Lower leg skin (tissue), 4 donors: ENCODE results near the gene DHX58. TPM values are rescaled to one million over a fixed set of nuclear protein-coding genes. Genes with fewer than 3 reads are reported as not detected.

Experiments
- DNase-seq, 2 donors: peaks; one replicate each; pipeline ENCODE4 v3.0.0-alpha.2; 2019; ENCODE audit warnings: low spot score in 2 of 2
- H3K4me3 ChIP-seq: fragments of 200-600 bp; sonication (generic); 2 replicates; pipeline ENCODE4 v1.5.1; 2017; ENCODE audit warnings: mild to moderate bottlenecking, low read depth; ENCODE audit not compliant: poor library complexity, severe bottlenecking
- POLR2A ChIP-seq, 2 donors: fragments of 450-650 bp; IDR thresholded peaks; one replicate each; pipeline ENCODE4 v1.6.1; 2016 to 2017; ENCODE audit warnings: antibody characterized with exemption in 2 of 2, mild to moderate bottlenecking in 1 of 2, moderate library complexity in 1 of 2
- WGBS, 2 donors: methylation state at CpG; one replicate each; pipeline ENCODE4 v1.1.5; 2018; 5-methylcytosine and 5-hydroxymethylcytosine counted together
- intact Hi-C: fragments of 100-400 bp; cut with DNase I; formaldehyde crosslinking; loops from one replicate; pipeline ENCODE4 v1.15.0; 2023; ENCODE audit warnings: low total_unique reads
- total RNA-seq, 4 donors: library from RNA; depleted of rRNA; stranded (reverse); fragments of >200 nt; gene quantifications; one replicate each; pipeline ENCODE4 v1.1.0, GENCODE V29; 2016
- TF ChIP-seq, protein P1 (sequence below), 3 donors: fragments of 450-650 bp; IDR thresholded peaks; one replicate each; pipeline ENCODE4 v1.5.1; 2016; ENCODE audit warnings: antibody characterized with exemption in 3 of 3, mild to moderate bottlenecking in 3 of 3, moderate library complexity in 2 of 3

DHX58 gene
- total RNA-seq, 4 donors from 2014 or later: 7.5 to 16.5 (median 12.1) TPM

DNA sequence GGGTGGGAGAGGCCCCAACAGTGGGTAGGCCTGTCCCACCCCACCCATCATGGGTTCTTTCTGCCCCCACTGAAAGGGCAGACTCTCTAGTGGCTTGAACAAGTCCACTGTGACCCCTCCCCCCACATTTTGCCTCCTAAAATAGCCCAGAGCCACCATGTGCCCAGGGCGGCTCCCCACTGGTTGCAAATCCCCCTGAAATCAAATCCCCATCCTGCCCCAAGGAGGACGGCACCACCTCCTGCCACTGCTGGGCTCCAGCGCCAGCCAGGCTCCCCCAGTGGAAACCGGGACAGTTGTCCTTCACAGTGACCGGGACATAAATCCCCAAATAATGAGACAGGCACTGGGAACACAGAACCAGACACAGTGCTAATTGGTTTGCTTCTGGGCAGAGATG lies 34.8 kb downstream of the DHX58 start:
- H3K4me3 ChIP-seq: no peak overlapping the region
- 87 to 92% methylated on average over 5 of the region's 5 CpGs for WGBS, 2 donors
- no peak for DNase-seq
- TF ChIP-seq POLR2A (IDR thresholded peaks at IDR 0.05): no peak
- TF ChIP-seq, protein P1, sequence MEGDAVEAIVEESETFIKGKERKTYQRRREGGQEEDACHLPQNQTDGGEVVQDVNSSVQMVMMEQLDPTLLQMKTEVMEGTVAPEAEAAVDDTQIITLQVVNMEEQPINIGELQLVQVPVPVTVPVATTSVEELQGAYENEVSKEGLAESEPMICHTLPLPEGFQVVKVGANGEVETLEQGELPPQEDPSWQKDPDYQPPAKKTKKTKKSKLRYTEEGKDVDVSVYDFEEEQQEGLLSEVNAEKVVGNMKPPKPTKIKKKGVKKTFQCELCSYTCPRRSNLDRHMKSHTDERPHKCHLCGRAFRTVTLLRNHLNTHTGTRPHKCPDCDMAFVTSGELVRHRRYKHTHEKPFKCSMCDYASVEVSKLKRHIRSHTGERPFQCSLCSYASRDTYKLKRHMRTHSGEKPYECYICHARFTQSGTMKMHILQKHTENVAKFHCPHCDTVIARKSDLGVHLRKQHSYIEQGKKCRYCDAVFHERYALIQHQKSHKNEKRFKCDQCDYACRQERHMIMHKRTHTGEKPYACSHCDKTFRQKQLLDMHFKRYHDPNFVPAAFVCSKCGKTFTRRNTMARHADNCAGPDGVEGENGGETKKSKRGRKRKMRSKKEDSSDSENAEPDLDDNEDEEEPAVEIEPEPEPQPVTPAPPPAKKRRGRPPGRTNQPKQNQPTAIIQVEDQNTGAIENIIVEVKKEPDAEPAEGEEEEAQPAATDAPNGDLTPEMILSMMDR (IDR thresholded peaks at IDR 0.05): no peak
- intact Hi-C loops: no loop called here

DNA sequence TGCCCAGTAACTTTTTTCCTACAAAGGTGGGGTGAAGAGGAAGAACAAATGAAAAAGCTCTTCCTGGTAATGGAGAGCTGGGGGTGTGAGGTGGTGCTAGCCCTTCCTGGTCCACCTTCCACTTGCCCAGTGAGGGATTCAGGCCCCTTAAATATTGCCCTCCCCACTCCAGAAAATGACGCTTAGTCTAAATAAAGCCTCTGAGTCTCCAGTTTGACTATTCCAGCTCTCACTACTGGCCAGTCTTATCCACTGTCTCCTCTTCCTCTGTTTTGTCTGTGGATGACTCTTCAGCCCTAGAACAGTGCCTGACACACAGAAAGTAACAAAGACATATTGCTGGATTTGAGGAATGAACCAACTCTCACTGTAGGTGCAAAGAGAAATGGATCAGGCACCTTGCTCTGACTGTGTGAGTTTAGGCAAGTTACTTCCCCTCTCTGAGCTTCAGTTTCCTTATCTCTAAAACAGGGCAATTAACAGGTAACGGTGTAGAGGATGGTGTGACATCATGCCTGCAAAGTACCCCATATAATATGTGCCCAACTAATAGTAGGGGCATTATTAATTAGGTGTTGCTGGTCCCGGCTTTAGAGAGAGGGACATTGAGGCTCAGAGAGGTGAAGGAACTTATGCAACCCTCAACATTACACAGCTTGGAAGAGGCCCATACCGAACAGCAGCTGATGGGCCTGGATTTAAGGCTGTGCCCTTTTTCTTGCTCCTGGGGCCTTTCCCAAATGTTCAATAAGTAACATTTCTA lies 35.5 kb downstream of the DHX58 start:
- DNase-seq: no peak
- intact Hi-C loops: no loop called here
- H3K4me3 ChIP-seq: no peak overlapping the region
- TF ChIP-seq POLR2A (IDR thresholded peaks at IDR 0.05): no peak
- TF ChIP-seq, protein P1 (IDR thresholded peaks at IDR 0.05): no peak
- WGBS, 2 donors: 89 to 92% methylated on average over 4 of the region's 4 CpGs

DNA sequence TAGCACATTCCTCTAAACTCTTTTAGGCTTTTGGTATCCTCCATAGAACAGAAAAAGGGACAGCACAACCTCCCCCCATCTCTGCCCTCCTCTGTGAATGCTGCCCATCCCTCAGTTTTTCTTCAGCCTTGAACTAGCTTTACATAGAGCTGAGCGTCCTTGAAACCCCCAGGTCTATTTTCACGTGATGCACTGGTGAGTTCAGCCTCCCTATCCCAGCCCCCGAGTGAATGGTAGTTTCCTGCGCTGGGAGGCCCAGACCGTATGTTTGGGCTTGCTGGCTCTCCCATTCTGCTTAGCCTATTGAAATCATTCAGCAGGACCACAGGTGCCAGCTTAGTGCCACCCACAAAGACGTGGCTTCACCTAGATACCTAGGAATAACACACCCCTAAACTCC lies 36.7 kb downstream of the DHX58 start:
- intact Hi-C loops: no loop called here
- 69 to 81% methylated on average over 6 of the region's 6 CpGs for WGBS, 2 donors
- TF ChIP-seq, protein P1 (IDR thresholded peaks at IDR 0.05): no peak
- no peak for TF ChIP-seq POLR2A (IDR thresholded peaks at IDR 0.05)
- no peak for DNase-seq
- no peak overlapping the region for H3K4me3 ChIP-seq

DNA sequence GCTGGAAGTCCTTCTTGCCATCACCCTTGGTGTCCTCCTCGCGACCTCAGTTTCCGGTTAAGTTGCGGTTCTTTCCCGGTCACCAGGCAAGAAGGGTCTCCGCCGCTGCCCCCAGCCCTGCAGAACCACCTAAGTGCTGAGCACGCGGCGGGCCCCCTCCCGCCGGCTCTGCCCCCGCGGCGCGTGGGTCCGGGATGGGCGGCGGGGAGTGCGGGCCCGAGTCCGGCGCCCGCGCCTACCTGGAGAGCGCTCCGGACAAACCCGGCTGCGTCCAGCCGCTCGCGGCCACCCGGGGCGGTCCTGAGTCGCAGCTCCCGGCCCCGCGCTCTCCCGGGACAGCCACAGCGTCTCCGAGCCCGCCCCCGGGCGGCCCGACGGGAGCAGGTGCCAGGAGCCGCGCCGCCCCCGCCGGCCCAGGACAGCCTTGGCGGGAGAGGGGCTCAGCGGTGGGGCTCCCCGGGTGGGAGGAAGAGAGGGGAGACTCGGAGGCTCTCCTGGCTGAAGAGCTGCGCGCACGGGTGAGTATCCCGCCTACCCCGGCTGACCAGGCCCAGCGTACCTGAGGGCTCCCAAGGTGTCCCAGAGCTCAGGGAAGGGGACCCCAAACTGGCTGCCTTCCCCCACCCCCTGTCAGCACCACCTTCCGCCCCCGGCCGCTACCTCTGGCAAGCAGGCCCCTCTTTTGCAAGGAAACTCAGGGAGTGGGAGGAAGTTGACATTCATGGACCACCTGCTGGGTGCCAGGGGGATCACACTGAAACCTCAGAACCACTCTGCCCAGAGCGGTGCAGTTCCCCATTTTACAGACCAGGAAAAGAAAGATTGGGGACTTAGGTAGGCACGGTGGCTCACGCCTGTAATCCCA lies 40.0 kb downstream of the DHX58 start:
- no peak overlapping the region for H3K4me3 ChIP-seq
- whole genome bisulfite sequencing, 2 donors: 25 to 38% methylated on average over 27 to 39 of the region's 67 CpGs
- no peak for DNase-seq
- intact Hi-C loops: no loop called here
- TF ChIP-seq, protein P1 (IDR thresholded peaks at IDR 0.05): no peak
- no peak for TF ChIP-seq POLR2A (IDR thresholded peaks at IDR 0.05)

DNA sequence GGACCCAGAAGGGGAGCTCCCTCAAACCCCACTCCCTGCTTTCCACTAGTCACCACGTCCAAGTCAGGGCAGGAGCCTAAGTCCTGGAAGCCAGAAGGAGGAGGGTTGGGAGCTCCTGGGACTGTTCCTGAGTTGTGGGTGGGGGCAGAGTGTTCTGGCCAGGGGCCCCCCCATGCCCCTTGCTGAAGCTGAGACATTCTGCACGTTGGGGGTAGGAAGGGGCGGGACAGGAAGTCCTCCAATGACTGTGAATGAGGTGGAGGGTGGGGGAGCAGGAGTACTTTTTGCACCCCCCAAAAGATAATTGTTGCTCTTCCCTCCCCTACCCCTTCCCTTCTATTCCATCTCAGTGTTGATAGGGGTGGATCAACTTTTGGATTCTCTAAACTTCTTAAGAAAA lies 40.7 kb downstream of the DHX58 start:
- TF ChIP-seq, protein P1 (IDR thresholded peaks at IDR 0.05): no peak
- TF ChIP-seq POLR2A (IDR thresholded peaks at IDR 0.05): no peak
- WGBS, 2 donors: 17 to 21% methylated on average over 3 of the region's 3 CpGs
- intact Hi-C loops: no loop called here
- no peak for DNase-seq
- H3K4me3 ChIP-seq: no peak overlapping the region
